Daoy (cell line): ENCODE results near the gene GMPS. TPM values are rescaled to one million over a fixed set of nuclear protein-coding genes. Genes with fewer than 3 reads are reported as not detected.
"Not testable (repeated sequence)": the region's sequence is repeated elsewhere in the genome, so short reads cannot be mapped to it uniquely, and the experiment has no call there.

Experiments
- DNase-seq: peaks from one replicate; pipeline ENCODE4 v3.0.0-alpha.2; 2015; ENCODE audit warnings: low read depth
- total RNA-seq: library from RNA; depleted of rRNA; stranded (reverse); fragments of >200 nt; shearing (Covaris generic); gene quantifications from 2 replicates; pipeline ENCODE4 v1.2.3, GENCODE V29; 2014

GMPS gene
- total RNA-seq, 1 experiment from 2014 or later = 143 TPM

DNA sequence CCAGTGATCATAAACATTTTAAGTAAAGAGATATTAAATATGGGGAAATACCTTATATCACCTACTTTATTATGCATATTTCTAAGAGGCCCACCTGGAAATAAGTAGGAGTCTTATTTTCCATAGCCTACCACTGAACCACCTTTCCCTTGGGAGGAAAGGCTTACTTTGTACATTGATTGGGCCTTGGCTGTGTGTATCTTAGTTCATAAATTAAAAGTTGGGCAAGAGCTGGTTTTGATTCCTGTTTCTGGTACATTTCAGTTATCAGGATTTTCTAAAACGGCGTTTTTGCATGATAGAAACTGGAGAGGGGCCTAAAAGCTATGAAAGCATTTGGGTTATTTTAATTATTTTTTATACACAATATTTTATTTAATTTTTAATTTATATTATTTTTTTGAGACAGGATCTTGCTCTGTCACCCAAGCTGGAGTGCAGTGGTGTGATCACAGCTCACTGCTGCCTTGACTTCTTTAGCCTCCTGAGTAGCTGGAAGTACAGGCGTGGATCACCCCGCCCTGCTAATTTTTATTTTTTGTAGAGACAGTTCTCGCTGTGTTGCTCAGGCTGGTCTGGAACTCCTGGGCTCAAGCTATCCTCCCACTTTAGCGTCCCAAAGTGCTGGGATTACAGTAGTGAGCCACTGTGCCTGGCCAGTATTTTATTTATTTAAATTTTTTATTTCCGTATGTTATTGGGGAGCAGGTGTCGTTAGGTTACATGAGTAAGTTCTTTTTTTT is 2.6 kb downstream of the GMPS start:
- DNase-seq = no peak

DNA sequence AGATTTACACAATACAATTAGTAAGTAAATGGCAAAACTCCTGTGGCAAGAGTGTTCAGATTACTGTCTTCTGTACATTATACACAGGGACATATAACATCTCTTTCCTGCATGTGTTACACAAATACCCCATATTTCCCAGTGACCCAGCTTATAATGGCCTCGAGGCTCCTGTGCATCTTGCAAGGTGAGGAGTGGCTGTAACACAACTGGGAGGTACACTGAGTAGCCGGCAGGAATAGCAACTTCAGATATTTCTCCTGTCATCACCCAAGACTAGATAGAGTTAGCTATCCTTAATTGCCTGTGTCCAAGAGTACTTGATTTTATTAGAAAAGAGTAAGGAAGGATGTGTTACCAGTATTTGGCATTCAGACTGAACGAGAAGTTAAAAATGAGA is 5.6 kb downstream of the GMPS start:
- DNase-seq = no peak

DNA sequence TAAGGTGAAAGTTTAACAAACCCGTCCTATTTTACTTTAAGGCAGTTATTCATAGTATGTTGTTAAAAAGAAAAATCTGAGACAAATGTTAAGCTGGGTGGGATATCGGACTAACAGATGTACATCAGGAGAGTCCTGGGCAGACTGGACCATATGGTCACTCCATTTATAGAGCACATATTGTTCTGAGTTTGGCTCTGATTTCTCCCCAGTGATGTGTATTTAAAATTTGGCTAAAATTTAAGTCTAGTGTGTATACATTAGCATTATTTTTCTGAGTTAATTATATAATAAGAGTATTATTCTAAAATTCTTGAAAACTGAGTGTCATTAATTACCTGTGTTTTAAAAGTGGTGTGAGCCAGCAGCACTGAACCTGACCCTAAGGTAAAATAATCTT is 6.1 kb downstream of the GMPS start:
- DNase-seq = no peak

DNA sequence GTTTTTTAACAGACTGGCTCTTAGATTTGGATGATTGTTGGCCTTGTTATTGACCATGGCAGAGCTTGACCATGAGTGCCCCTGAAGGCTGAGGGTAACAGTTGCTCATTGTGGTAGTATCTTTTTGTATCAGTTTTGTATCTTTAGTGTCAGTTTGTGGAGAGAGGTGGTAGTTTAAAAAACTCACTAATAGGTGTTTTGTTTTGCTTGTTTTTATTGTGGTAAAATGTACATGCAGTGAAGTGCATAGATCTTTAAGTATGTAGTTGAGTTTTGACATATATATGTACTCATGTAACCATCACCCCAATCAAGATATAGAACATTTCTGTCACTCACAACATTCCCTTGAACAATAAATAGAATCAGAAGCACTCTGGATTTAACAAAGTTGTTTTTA is 9.8 kb downstream of the GMPS start:
- DNase-seq = no peak

DNA sequence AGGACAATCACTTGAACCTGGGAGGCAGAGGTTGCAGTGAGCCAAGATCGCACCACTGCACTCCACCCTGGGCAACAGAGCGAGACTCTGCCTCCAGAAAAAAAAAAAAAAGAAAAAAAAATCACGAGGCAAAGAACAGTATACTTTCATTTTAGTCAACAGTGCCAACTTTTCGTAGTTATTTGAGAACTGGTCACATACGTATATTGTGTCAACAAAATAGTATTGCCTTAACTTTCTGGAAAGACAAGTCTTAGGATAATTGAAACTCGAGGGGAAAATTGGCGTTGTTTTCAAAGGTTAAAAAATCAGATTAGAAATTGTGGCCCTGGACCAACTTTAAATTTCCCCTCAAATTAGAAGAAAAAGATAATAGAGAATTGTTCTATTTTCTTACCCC is 13.8 kb downstream of the GMPS start:
- no peak for DNase-seq

DNA sequence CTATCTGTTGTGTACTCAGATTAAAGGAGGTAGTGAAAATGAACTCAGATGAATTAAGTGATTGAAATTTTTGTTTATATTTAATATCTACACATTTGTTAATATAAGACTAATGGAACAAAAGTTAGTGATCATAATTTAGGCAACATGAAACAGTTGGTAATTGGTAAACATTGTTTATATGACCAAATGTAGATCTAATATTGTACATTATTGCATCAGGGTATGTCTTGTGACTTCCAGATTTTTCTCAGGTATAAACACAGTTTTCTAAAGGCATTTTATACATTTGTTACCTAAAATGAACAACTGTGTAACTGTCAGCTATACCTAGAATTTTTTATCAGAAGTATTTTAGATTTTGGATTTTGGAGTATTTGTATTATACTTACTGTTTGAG is 14.8 kb downstream of the GMPS start:
- DNase-seq = no peak

DNA sequence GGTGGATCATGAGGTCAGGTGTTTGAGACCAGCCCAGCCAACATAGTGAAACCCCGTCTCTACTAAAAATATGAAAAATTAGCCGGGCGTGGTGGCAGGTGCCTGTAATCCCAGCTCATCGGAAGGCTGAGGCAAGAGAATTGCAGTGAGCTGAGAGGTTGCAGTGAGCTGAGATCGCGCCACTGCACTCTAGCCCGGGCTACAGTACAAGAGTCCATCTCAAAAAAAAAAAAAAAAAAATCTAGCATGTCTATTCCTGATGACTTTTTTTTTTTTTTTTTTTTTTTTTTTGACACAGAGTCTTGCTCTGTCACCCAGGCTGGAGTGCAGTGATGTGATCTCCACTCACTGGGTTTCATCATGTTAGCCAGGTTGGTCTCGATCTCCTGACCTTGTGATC is 15.9 kb downstream of the GMPS start:
- not testable (repeated sequence) for DNase-seq

DNA sequence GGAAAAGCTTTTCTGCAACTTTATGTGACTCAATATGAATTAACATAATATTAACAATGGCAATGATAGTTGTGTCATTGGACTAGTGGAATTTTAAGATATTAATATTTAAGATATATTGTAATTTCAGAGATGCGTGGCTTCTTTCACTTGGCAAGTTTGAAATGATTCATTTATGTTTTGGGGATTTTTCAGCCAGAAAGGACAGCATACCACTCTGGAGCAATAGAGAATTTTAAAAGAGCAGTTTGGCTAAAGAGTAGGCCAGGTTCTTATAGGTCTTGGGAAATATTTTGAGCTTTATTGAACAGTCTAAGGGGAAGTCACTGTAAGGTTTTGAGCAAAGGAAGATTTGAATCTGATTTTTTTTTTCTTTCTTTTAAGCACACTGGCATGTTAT is 16.5 kb downstream of the GMPS start:
- DNase-seq = no peak

DNA sequence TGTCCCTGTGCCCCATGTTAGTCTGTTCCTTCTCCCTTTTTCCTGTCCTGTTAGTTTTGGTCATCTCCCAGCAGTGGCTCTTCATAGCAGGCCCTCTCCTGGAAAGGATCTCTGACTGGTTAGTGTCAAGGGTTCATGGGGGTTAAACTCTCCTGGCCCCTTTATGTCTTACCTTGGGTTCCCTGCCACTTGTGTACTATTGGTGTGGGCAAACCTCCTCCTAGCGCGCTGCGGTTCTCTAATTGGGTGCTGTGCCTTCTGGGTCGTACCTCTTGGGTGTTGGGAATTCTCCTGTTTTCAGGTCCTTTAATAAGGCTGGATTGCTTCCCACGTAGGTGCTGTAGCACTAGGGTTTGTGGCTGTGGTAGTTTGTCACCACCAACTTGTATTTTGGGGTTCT is 18.8 kb downstream of the GMPS start:
- DNase-seq = no peak

DNA sequence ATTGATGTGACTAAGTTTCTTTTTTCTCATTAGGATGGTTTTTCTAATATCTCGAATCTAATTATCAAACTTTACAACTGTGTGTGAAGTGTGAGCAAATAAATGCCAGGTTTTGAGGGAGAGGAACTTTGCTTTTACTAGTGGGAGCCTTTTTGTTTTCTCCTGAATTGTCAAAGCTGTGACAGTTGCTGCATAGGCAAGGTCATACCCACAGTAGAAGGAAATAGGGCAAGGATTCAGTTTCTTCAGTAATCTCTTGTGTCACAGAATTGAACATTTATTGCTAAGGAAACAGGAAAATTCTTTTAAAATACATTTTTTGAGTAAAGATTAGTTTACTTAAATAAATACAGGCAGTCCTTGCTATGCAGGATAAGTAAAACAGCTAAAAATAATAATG is 19.5 kb downstream of the GMPS start:
- DNase-seq = no peak

DNA sequence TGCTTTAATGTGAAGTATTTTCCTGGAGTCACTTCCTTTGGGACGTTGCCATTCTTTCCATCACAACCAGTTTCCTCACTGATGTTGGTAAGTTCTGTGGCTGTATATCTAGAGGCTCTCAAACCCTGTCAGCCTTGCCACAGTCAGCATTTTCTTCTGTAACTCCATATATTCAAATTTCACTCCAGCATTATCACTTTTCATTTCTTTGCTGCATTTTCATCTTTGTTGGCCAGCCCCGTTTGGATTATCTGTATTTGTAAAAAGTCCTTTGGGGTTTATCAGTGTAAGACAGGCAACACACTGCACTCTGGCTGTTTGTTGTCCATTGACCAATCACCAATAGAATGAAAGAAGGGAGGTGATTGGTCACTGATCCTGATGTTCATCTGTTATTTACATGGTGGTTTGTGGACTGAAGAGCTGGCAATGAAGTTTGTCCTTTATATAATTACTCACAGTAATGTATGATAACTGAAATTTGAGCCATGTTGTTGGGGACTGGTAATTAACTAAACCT is 20.3 kb downstream of the GMPS start:
- DNase-seq = no peak

DNA sequence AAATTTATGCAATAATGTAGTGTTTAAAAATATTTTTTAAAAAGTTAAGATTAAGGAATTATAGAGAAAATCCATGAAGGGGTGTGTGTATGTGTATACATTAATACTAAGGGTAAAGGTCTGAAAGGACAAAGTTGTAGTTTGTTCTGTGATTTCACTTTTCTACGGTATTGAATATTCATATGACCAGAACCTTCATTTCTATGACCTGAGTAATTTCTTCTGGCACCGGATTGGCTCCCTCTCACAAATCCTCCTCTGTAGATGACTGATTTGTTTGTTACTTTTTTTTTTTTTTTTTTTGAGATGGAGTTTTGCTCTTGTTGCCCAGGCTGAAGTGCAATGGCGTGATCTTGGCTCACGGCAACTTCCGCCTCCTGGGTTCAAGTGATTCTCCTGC is 20.9 kb downstream of the GMPS start:
- DNase-seq = no peak

DNA sequence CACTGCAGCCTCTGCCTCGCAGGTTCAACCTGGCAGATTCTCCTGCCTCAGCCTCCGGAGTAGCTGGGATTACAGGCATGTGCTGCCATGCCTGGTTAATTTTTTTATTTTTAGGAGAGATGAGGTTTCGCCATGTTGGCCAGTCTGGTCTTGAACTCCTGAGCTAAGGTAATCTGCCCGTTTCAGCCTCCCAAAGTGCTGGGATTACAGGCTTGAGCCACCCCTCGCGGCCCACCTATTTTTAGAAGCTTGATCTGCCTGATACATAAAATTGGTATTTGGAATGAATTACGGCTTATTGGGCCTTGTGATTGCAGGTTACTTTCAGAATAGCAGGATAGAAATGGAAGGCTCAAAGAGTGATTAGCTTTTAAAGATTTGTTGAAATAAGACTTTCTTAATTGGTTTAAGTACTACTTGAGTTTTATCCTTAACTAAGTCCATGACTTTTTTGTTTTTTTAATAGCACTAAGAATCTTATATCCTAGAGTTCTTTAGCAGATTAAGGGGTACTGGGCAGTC is 25.0 kb downstream of the GMPS start:
- no peak for DNase-seq

DNA sequence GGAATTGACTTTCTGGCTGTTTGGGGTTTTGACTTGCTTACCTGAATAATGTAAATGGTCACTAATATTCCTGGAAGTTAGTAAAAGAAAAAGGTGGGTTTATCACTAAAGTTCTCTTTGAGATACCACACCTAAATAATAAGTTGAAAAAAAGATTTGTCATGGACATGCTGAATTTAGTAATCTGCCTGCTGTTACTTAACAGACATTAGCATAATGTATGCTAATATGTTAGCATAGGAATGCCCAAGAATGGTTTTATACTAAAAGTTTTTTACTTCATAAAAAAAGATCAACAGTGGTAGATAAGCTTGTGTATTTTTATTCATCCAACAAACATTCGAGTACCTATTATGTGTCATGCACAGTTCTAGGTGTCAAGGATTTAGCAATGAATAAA is 36.5 kb downstream of the GMPS start:
- no peak for DNase-seq

DNA sequence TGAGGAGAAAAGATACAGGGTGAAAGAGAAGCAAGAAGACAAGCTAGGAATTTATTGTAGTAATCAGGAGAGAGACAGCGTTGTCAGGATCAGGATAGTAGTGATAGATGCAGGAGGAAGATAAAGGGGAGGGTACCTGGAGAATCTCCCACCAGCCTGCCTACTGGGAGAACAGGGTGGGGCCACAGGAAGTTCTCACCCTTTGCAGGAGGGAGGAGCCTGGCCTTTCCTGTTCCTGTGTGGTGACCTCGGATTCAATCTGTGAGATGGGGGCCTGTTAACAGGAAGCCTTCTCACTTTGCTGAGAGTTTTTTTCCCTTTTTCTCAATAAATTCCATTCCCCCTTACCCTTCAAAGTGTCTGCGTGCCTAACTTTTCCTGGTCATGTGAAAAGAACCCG is 37.6 kb downstream of the GMPS start:
- no peak for DNase-seq

DNA sequence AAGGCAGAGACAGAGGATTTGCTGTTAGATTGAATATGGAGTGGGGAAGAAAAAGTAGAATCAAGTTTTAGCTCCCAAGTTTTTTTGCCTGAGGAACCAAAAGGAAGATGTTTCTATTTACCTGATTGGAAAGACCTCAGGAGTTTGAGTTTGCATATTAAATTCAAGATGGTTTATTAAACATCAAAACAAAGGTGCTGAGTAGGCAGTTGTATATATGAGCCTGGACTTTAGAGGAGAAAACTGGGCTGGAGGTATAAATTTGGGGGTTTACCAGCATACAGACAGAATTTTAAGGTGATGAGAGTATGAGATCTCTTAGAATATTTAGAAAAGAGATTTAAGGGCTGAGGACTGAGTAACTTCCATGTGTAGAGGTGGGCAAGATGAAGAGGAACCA is 38.2 kb downstream of the GMPS start:
- no peak for DNase-seq

DNA sequence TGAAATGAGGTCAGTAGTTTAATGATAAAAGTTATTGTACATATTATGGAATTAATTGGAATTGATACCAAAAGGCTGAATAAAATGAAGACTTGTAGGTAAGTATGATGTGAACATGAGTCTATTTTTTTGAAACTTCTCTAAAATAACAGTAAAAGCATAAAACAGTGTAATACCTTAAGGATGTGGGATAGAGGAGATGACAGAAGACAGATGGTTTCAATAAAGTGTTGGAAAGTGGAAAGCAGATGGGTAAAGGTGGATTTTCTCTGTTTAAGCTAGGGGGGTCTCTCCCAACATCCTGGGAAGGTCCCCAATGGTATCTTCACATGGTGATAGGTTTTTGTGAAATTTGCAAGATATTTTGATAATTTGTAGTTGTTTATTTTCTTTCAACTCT is 41.6 kb downstream of the GMPS start:
- DNase-seq = no peak

DNA sequence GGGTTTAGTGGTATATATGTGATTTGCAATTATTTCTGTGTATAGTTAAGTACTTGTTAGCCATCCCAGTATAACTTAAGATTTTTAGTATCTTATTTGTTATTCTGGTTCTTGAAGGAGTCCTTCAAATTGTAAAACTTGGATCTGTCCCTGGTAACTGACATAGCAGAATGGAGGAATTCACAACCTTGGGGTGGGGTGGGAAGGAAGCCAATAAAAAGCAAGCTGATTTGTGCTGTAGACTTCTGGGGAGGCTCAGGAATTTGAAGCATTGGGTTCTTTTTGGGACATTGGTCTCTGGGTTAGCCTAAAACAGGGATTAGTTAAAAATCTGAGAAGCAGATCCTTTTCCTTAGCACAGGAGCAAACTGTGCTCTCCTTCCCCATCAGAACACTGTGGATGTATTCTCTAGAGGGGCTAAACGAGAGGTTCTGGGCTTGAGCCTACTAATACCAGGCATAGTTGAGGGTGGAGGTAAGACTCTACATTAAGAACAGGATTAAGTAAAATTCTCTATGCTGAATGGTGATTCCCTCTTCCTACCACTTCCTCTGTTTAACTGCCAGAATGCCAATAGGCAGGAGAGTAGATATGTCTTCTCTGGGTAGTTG is 42.2 kb downstream of the GMPS start:
- no peak for DNase-seq

DNA sequence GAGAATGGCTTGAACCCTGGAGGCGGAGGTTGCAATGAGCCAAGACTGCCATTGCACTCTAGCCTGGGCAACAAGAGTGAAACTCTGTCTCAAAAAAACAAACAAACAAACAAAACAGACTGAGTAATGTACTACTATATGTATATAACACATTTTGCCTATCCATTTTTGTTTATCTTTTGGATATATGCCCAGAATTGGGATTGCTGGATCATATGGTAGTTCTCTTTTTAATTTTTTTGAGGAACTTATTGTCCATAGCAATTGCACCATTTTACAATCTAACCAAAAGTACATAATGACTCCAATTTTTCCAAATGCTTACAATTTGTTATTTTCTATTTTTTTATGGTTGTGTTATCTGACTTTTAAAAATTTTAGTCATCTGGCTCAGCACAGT is 47.3 kb downstream of the GMPS start:
- DNase-seq = no peak

DNA sequence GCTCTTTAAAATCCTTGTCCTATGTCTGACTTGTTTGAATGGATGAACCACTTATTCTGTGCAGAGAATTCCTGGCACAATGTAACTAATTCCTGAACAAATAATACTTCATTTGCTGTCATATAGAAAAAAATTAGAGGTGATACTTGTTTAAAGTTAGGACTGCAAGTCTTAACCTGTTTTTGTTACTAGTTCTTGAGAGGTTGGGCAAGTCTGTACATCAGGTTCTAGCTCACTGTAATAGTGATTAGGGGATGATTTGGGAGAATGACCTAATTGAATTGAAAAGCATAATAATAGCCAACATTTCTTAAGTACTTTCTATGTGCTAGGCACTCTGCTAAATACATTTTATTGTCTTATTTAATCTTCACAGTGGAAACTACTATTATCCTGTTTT is 49.3 kb downstream of the GMPS start:
- no peak for DNase-seq

DNA sequence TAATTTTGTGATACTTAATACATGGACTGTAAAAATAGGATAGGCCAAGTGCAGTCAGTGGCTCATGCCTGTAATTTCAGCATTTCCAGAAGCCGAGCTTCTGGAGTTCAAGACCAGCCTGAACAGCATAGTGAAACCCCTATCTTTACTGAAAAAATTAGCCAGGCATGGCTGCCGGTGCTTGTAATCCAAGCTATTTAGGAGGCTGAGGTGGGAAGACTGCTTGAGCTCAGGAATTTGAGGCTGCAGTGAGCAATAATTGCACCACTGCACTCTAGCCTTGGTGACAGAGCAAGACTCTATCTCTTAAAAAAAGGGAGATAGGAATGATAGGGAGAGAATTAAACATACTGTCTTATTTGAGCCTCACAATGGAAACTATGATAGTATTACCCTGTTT is 51.0 kb downstream of the GMPS start:
- no peak for DNase-seq

DNA sequence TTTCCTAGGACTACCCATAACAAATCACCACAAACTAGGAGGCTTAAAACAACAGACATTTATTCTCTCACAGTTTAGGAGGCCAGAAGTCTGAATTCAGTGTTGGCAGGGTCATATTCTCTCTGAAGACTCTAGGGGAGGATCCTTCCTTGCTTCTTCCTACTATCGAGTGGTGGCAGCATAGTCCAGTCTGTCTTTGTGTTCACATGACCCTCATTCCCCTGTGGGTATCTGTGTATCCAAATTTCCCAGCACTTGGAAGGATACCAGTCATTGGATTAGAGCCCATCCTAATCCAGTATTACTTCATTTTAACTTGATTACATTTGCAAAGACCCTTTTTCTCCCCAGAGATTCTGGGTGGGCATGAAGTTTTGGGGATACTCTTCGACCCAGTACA is 63.8 kb downstream of the GMPS start:
- no peak for DNase-seq

DNA sequence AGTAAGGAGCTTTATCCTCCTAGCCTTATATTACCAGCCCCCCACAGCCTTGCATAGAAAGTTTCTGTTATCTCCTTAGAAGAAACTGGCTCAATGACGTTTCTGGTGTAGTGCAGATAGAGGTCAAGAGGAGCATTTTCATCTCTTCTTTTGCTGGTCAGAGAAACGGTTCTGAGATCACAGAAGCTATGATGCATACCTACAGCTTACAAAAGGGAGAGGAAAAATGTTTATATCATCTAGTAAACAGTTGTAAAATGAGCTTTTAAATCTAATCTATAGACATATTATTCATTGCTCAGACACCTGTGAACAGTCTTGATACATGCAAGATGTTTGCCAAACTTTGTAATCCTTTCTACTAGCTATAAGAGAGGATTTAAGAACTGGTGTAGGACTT is 68.0 kb downstream of the GMPS start:
- DNase-seq = no peak

DNA sequence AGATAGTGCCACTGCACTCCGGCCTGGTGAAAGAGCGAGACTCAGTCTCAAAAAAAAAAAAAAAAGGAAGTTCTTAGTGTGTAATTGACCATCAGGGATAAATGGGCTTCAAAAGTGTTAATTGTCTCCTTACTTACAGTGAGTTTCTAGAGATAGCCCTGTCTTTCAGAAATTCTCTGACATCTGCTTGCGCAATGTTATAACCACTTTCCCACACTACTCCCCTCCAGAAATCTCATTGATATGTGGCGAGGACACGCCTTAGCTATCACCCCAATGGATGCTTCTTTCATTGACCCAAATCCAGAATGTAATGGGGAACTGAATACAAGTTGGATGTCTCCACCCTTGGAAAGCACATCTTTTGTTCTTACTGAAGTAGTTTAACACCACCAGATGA is 70.9 kb downstream of the GMPS start:
- DNase-seq = no peak
